Adrenal gland (tissue), 5 donors: ENCODE measurements around the gene OR4P4.

Experiments
- POLR2A ChIP-seq, 2 donors: fragments of 450-650 bp; IDR thresholded peaks; one replicate each; pipeline ENCODE4 v1.6.1; 2017; ENCODE audit warnings: antibody characterized with exemption in 2 of 2, mild to moderate bottlenecking in 2 of 2, moderate library complexity in 1 of 2
- TF ChIP-seq, protein P1 (sequence below), 6 experiments: fragments of 450-650 bp in 4 of 6; fragments of 200-600 bp in 2 of 6; sonication (generic) in 1 of 6; IDR thresholded peaks; 1 replicate in 5 of 6; 2 replicates in 1 of 6; pipeline versions ENCODE4 v1.5.1 to v1.8.0; 2016 to 2021; ENCODE audit warnings: antibody characterized with exemption in 6 of 6, mild to moderate bottlenecking in 2 of 6, moderate library complexity in 1 of 6
- donor health status: DM: no; HTN: no; CAD: no.

DNA sequence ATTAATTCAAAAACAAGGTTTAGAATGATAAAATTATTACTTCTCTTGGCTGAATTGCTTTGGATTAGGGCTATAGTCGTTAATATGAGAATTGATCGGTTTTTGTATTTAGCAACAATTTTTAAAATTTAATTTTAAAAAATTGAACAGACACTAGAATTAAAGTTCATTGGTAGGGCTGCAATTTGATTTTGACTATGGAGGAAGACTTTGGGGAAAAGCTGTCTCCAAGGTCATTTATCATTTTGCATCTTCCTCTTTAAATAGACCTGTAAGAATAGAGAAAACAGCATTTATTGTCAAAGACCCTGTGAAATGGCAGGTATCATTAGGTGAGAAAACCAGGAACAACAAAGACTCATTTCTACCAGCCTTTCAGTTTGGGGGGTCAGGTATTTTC is 13.1 kb downstream of the OR4P4 start, which contains the start of gene OR4S2:
- TF ChIP-seq POLR2A (IDR thresholded peaks at IDR 0.05): no peak
- TF ChIP-seq, protein P1, sequence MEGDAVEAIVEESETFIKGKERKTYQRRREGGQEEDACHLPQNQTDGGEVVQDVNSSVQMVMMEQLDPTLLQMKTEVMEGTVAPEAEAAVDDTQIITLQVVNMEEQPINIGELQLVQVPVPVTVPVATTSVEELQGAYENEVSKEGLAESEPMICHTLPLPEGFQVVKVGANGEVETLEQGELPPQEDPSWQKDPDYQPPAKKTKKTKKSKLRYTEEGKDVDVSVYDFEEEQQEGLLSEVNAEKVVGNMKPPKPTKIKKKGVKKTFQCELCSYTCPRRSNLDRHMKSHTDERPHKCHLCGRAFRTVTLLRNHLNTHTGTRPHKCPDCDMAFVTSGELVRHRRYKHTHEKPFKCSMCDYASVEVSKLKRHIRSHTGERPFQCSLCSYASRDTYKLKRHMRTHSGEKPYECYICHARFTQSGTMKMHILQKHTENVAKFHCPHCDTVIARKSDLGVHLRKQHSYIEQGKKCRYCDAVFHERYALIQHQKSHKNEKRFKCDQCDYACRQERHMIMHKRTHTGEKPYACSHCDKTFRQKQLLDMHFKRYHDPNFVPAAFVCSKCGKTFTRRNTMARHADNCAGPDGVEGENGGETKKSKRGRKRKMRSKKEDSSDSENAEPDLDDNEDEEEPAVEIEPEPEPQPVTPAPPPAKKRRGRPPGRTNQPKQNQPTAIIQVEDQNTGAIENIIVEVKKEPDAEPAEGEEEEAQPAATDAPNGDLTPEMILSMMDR (IDR thresholded peaks at IDR 0.05): no peak
